BJ (cell line): ENCODE results near the gene FXYD2. TPM values are rescaled to one million over a fixed set of nuclear protein-coding genes. Genes with fewer than 3 reads are reported as not detected.

Source experiments
- CTCF ChIA-PET: fragments of 350-600 bp; formaldehyde crosslinking; extraction: SDS; loops from one replicate; lab custom pipeline; 2021; ENCODE audit warnings: antibody characterized with exemption, inconsistent platforms; lab: Yijun Ruan, JAX
- POLR2A ChIA-PET: fragments of 300-600 bp; sonication (Branson Sonifier 250); formaldehyde crosslinking; extraction: SDS; loops from one replicate; lab custom pipeline; 2021; ENCODE audit warnings: antibody characterized with exemption; lab: Charles Lee
- DNase-seq: peaks from one replicate; pipeline ENCODE4 v3.0.0-alpha.2; 2011; ENCODE audit warnings: low read depth
- H3K27me3 ChIP-seq: 2 replicates; pipeline ENCODE4 v1.6.0; 2011; ENCODE audit warnings: low read length; ENCODE audit not compliant: control insufficient read depth, insufficient read depth
- H3K36me3 ChIP-seq: 2 replicates; pipeline ENCODE4 v1.5.1; 2011; ENCODE audit warnings: low read length; ENCODE audit not compliant: control insufficient read depth, insufficient read depth
- H3K4me3 ChIP-seq: 2 replicates; pipeline ENCODE4 v1.5.1; 2011; ENCODE audit warnings: low read depth, mild to moderate bottlenecking, control low read depth, low read length
- polyA plus RNA-seq: library from polyadenylated mRNA; depleted of rRNA; stranded (reverse); fragments of >200 nt; gene quantifications from 2 replicates; pipeline ENCODE4 v1.2.3, GENCODE V29; 2011
- TF ChIP-seq, protein P1 (sequence below): IDR thresholded peaks from 2 replicates; pipeline ENCODE4 v1.5.1; 2011; ENCODE audit warnings: low read depth, mild to moderate bottlenecking, control low read depth, inconsistent platforms, low read length, moderate library complexity; ENCODE audit not compliant: insufficient read depth

Gene FXYD2
- polyA plus RNA-seq, 1 experiment, result not detected

DNA sequence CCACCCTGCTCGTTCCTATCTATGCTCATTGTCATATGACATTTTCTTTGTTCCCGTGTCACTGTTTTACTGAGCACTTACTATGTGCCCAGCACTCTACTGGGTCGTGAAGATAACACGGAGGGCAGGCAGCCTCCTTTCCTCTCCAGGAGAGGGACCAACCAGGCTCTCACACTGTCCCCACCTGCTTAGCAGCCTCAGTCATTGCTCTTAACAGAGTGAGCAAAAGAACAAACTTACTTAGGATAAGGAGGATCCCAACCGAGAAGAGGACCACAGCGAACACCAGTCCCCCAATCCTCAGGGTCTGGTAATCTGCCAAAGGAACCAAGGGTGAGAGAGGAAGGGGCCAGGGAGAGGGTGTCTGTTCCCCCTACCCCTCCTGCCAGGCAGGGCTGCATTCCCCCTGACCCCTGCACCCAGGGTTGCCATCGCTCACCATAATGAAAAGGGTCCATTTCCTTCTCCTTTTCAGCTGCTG, 17.0 kb upstream of the FXYD2 start:
- DNase-seq, result no peak
- Histone ChIP-seq H3K27me3 (peaks cover 2% of the 10 kb centered on the region; the same call in 1 of the 2 replicates), H3K4me3 (no peak overlapping the region), H3K36me3 (no peaks in the 10 kb centered on the region)
- ChIA-PET CTCF (interaction anchor here (0.6 to 7.8 kb wide), 3 partner anchors 33 to 157 kb away, joined by 3 to 176 read pairs (median 18); no protein-coding TSS in a partner anchor), POLR2A (no interaction called here)
- TF ChIP-seq, protein P1, sequence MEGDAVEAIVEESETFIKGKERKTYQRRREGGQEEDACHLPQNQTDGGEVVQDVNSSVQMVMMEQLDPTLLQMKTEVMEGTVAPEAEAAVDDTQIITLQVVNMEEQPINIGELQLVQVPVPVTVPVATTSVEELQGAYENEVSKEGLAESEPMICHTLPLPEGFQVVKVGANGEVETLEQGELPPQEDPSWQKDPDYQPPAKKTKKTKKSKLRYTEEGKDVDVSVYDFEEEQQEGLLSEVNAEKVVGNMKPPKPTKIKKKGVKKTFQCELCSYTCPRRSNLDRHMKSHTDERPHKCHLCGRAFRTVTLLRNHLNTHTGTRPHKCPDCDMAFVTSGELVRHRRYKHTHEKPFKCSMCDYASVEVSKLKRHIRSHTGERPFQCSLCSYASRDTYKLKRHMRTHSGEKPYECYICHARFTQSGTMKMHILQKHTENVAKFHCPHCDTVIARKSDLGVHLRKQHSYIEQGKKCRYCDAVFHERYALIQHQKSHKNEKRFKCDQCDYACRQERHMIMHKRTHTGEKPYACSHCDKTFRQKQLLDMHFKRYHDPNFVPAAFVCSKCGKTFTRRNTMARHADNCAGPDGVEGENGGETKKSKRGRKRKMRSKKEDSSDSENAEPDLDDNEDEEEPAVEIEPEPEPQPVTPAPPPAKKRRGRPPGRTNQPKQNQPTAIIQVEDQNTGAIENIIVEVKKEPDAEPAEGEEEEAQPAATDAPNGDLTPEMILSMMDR, result no peak

DNA sequence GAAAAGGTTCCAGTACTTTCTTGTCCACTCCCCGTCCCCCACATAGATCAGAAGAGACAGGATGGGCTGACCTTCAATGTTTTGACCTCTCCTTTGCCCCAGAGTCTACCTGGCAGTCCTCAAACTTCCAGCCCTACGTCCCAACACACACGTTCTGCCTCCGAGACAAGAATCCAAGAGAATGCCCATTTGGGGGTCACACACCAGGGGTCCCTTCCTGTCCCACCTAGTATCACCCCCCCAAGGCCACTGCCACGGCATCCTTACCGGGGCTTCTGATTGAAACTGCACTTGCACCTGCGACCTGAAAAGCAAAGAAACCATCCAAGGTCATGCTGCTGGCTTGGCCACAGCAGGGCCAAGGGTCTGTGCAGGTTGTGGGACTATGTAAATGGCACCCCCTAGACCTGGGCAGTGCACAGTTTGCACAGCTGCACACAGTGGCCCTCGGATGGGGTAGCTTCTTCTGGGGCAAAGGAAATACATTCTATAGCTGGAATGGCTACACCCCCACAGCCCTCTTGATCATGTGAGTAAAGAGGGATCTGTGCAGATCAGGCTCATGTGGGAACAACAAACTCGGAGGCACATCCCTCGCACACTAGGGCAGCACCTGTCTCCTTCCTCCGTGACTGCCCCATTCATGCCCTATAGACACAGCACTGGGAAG, 16.5 kb upstream of the FXYD2 start:
- 0 out of 2 replicates have a peak, but pooled peaks cover 2% of the 10 kb centered on the region for H3K27me3 ChIP-seq

DNA sequence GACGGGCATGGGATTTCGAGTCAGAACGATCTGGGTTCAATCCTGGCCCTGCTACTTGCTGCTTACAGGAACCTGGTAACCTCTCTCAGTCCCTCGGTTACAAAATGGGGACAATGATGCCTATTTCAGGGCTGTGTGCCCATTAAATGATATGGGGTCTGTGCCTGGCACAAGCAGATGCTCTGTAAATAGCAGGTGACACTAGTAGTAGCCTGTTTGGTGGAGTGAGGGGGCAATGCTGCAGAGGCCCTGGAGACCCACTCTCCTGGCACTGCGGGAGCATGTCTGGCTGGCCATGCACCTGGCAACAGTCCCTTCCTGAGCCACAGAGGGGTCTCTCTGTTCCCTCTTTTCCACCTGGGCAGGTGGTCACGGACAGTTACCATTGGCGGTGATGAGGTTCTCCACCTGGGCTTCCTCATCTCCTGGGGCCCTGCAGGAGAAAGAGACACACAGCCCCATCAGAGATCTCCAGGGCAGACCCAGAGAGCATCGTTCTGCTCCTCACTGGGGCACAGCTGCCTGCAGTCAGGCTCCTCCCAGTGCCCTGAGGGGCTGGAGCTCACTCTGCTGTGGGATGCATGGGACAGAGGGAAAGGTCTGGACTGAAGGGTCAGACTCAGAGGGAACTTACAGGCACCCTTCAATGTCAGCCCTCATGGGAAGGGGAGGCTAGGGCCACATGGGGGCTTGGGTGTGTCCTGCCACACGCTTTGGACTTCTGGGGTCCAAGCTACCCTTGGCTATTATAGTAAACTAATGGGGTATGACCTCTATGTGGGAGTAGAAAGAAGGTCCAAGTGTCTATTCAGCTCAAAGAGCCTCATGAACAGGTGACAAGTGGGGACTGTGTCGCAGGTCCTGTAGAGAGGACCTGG, 15.6 kb upstream of the FXYD2 start:
- Histone ChIP-seq H3K36me3 (no peaks in the 10 kb centered on the region), H3K4me3 (no peak overlapping the region), H3K27me3 (0 out of 2 replicates have a peak, but pooled peaks cover 2% of the 10 kb centered on the region)
- CTCF ChIA-PET, result interaction anchor here (1.2 to 7.8 kb wide), 3 partner anchors 17 to 110 kb away, joined by 3 to 176 read pairs (median 18); no protein-coding TSS in a partner anchor
- TF ChIP-seq, protein P1, result no peak
- no peak for DNase-seq
- POLR2A ChIA-PET, result no interaction called here

More for the DNA sequence above, 16.5 kb upstream of the FXYD2 start:
- TF ChIP-seq, protein P1, result no peak
- Histone ChIP-seq H3K36me3 (no peaks in the 10 kb centered on the region), H3K4me3 (no peak overlapping the region)
- ChIA-PET POLR2A (no interaction called here), CTCF (interaction anchor here (1.2 to 7.8 kb wide), 3 partner anchors 18 to 109 kb away, joined by 3 to 176 read pairs (median 18); no protein-coding TSS in a partner anchor)
- no peak for DNase-seq

DNA sequence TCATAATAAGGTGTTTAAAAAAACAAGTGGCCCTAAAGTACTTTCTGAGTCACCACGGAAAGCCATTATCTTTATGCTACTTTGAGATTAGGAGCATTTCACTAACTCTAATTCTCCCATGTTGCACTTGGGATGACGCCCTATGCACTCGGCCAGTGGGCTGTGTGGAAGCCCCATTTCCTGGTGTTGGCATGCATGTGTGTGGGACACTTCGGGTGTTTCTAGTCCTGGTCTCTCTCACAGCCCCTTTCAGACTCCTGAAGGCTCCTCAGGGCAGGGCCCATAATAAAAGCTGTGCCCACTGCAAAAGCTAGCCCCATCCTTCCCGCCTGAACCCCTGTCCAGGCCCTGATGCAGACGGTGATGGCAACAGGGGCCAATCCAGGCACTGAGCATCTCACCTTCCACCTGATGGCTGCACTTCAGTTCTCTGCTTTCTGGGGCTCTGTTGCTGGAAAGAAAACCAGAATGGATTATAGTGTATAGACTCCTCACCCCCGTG, 14.9 kb upstream of the FXYD2 start:
- DNase-seq, result no peak
- H3K36me3 ChIP-seq, result no peaks in the 10 kb centered on the region
- no peak overlapping the region for H3K4me3 ChIP-seq
- TF ChIP-seq, protein P1, result no peak
- CTCF ChIA-PET, result interaction anchor here (2.2 kb wide), 1 partner anchor 108 kb away, joined by 8 read pairs; no protein-coding TSS in a partner anchor
- H3K27me3 ChIP-seq, result 0 out of 2 replicates have a peak, but pooled peaks cover 2% of the 10 kb centered on the region
- POLR2A ChIA-PET, result no interaction called here
